HEK293 (cell line): Measurements from ENCODE around the gene UBE3A.

Experiments used
- CTCF ChIA-PET: fragments of 350-600 bp; formaldehyde crosslinking; extraction: SDS; loops from one replicate; lab custom pipeline; 2021; ENCODE audit warnings: antibody characterized with exemption; lab: Yijun Ruan, JAX
- POLR2A ChIA-PET: fragments of 300-600 bp; formaldehyde crosslinking; extraction: SDS; loops from one replicate; lab custom pipeline; 2020; ENCODE audit warnings: antibody characterized with exemption, inconsistent platforms; lab: Yijun Ruan, JAX
- H3K27ac ChIP-seq: fragments of 200-500 bp; sonication (Bioruptor generic); 2 replicates; pipeline ENCODE4 v1.5.1; 2014; ENCODE audit warnings: low read depth, low read length, control low read depth, inconsistent platforms; ENCODE audit errors: extremely low read depth
- H3K36me3 ChIP-seq, 2 experiments: fragments of 200-500 bp in 1 of 2; sonication (Bioruptor generic) in 1 of 2; 1 replicate in 1 of 2; 2 replicates in 1 of 2; pipeline ENCODE4 v1.5.1; 2014 to 2017; ENCODE audit warnings: inconsistent platforms in 2 of 2, low read length in 2 of 2; ENCODE audit not compliant: control insufficient read depth in 2 of 2, insufficient read depth in 1 of 2
- H3K4me1 ChIP-seq: fragments of 200-500 bp; sonication (Bioruptor generic); 2 replicates; pipeline ENCODE4 v1.5.1; 2014; ENCODE audit warnings: mild to moderate bottlenecking, low read length, inconsistent platforms; ENCODE audit not compliant: control insufficient read depth, insufficient read depth
- H3K4me3 ChIP-seq: 2 replicates; pipeline ENCODE4 v1.5.1; 2011; ENCODE audit warnings: low read depth, mild to moderate bottlenecking, control low read depth, low read length, moderate library complexity
- H3K9me3 ChIP-seq: fragments of 200-500 bp; sonication (Bioruptor generic); 2 replicates; pipeline ENCODE4 v1.5.1; 2014; ENCODE audit warnings: low read depth, low read length, inconsistent platforms; ENCODE audit not compliant: control insufficient read depth, insufficient read depth
- GLI4 ChIP-seq: fragments of 450-650 bp; formaldehyde crosslinking; IDR thresholded peaks from 2 replicates; pipeline ENCODE4 v1.5.1; 2016; ENCODE audit warnings: missing biosample characterization, missing genetic modification characterization
- IKZF3 ChIP-seq: fragments of 450-650 bp; IDR thresholded peaks from 2 replicates; pipeline ENCODE4 v1.5.0; 2018; ENCODE audit warnings: missing biosample characterization, mild to moderate bottlenecking, missing genetic modification characterization, moderate library complexity
- KLF7 ChIP-seq: fragments of 450-650 bp; formaldehyde crosslinking; IDR thresholded peaks from 2 replicates; pipeline ENCODE4 v1.5.1; 2016; ENCODE audit warnings: missing biosample characterization, missing genetic modification characterization, borderline replicate concordance
- SCRT2 ChIP-seq: fragments of 450-650 bp; formaldehyde crosslinking; IDR thresholded peaks from 2 replicates; pipeline ENCODE4 v1.5.1; 2016; ENCODE audit warnings: missing biosample characterization, missing genetic modification characterization
- SP7 ChIP-seq: fragments of 450-650 bp; formaldehyde crosslinking; IDR thresholded peaks from 2 replicates; pipeline ENCODE4 v1.5.1; 2016; ENCODE audit warnings: missing biosample characterization, missing genetic modification characterization
- ZBTB20 ChIP-seq: fragments of 450-650 bp; formaldehyde crosslinking; IDR thresholded peaks from 2 replicates; pipeline ENCODE4 v1.5.1; 2016; ENCODE audit warnings: missing biosample characterization, missing genetic modification characterization
- ZNF138 ChIP-seq: fragments of 450-650 bp; formaldehyde crosslinking; IDR thresholded peaks from 2 replicates; pipeline ENCODE4 v1.5.1; 2016; ENCODE audit warnings: missing biosample characterization, missing genetic modification characterization, borderline replicate concordance
- ZNF155 ChIP-seq: fragments of 450-650 bp; formaldehyde crosslinking; IDR thresholded peaks from 2 replicates; pipeline ENCODE4 v1.5.1; 2016; ENCODE audit warnings: missing biosample characterization, missing genetic modification characterization
- ZNF274 ChIP-seq, 2 experiments: fragments of 200-500 bp in 1 of 2; fragments of 450-650 bp in 1 of 2; sonication (Bioruptor generic) in 1 of 2; formaldehyde crosslinking in 1 of 2; IDR thresholded peaks; 2 replicates each; pipeline versions ENCODE4 v1.5.1 to v1.6.1; 2014 to 2016; ENCODE audit warnings: borderline replicate concordance in 1 of 2, inconsistent platforms in 1 of 2, low read length in 1 of 2, missing biosample characterization in 1 of 2, missing genetic modification characterization in 1 of 2
- ZNF292 ChIP-seq: fragments of 450-650 bp; formaldehyde crosslinking; IDR thresholded peaks from 2 replicates; pipeline ENCODE4 v1.5.1; 2016; ENCODE audit warnings: low read depth, missing biosample characterization, missing genetic modification characterization, borderline replicate concordance
- ZNF501 ChIP-seq: fragments of 450-650 bp; formaldehyde crosslinking; IDR thresholded peaks from 2 replicates; pipeline ENCODE4 v1.5.1; 2016; ENCODE audit warnings: missing biosample characterization, missing genetic modification characterization
- ZNF521 ChIP-seq: fragments of 450-650 bp; formaldehyde crosslinking; IDR thresholded peaks from 2 replicates; pipeline ENCODE4 v1.5.1; 2017; ENCODE audit warnings: missing biosample characterization, mild to moderate bottlenecking, missing genetic modification characterization
- ZNF777 ChIP-seq: fragments of 450-650 bp; formaldehyde crosslinking; IDR thresholded peaks from 2 replicates; pipeline ENCODE4 v1.5.1; 2017; ENCODE audit warnings: missing biosample characterization, missing genetic modification characterization, borderline replicate concordance
- ZSCAN30 ChIP-seq: fragments of 450-650 bp; IDR thresholded peaks from 2 replicates; pipeline ENCODE4 v1.5.1; 2018; ENCODE audit warnings: missing biosample characterization, mild to moderate bottlenecking, missing genetic modification characterization, moderate library complexity
- TF ChIP-seq, protein P1 (sequence below): fragments of 450-650 bp; formaldehyde crosslinking; IDR thresholded peaks from 2 replicates; pipeline ENCODE4 v1.5.1; 2016; ENCODE audit warnings: missing biosample characterization, missing genetic modification characterization
- TF ChIP-seq, protein P2 (sequence below): fragments of 450-650 bp; formaldehyde crosslinking; IDR thresholded peaks from 2 replicates; pipeline ENCODE4 v1.5.1; 2016; ENCODE audit warnings: missing biosample characterization, missing genetic modification characterization, borderline replicate concordance
- TF ChIP-seq, protein P3 (sequence below): fragments of 450-650 bp; formaldehyde crosslinking; IDR thresholded peaks from 2 replicates; pipeline ENCODE4 v1.5.1; 2016; ENCODE audit warnings: missing biosample characterization, missing genetic modification characterization
- TF ChIP-seq, protein P4 (sequence below): fragments of 450-650 bp; formaldehyde crosslinking; IDR thresholded peaks from 2 replicates; pipeline ENCODE4 v1.5.1; 2017; ENCODE audit warnings: missing biosample characterization, missing genetic modification characterization
- TF ChIP-seq, protein P5 (sequence below): fragments of 450-650 bp; formaldehyde crosslinking; IDR thresholded peaks from 2 replicates; pipeline ENCODE4 v1.5.1; 2016; ENCODE audit warnings: missing biosample characterization, missing genetic modification characterization
- TF ChIP-seq, protein P6 (sequence below): fragments of 450-650 bp; formaldehyde crosslinking; IDR thresholded peaks from 2 replicates; pipeline ENCODE4 v1.5.1; 2017; ENCODE audit warnings: missing biosample characterization, missing genetic modification characterization

Gene UBE3A

DNA sequence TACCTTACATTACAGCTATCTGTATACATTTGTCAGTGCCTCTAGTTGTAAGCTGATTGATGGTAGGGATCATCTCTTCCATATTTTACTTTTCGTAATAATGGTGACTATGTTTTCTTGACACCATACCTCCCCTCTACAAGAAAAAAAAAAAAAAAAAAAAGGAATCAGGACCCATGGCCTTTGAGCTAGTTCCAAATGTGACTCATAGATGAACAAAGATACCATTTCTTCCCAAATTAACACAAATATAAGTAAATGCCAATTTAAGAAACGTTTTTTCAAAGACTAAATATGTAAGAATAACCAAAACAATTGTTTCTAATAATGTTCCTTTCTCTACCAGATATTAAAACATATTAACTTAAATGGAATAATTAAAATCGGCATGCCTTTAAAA, 23.1 kb downstream of the UBE3A start:
- peaks cover 3% of the 10 kb centered on the region for H3K4me1 ChIP-seq
- H3K9me3 ChIP-seq, result no peaks in the 10 kb centered on the region
- H3K4me3 ChIP-seq, result no peak overlapping the region
- H3K36me3 ChIP-seq, result no peaks in the 10 kb centered on the region
- no peak for TF ChIP-seq ZNF501 (tag by site-specific recombination)
- TF ChIP-seq ZNF155 (tag by site-specific recombination), result no peak
- no peak for TF ChIP-seq ZBTB20 (tag by site-specific recombination)
- no peak for TF ChIP-seq ZSCAN30 (tag by site-specific recombination)
- TF ChIP-seq ZNF777 (tag by site-specific recombination), result no peak
- no peak for TF ChIP-seq ZNF292 (tag by site-specific recombination)
- TF ChIP-seq ZNF521 (tag by site-specific recombination), result no peak
- TF ChIP-seq, protein P1, sequence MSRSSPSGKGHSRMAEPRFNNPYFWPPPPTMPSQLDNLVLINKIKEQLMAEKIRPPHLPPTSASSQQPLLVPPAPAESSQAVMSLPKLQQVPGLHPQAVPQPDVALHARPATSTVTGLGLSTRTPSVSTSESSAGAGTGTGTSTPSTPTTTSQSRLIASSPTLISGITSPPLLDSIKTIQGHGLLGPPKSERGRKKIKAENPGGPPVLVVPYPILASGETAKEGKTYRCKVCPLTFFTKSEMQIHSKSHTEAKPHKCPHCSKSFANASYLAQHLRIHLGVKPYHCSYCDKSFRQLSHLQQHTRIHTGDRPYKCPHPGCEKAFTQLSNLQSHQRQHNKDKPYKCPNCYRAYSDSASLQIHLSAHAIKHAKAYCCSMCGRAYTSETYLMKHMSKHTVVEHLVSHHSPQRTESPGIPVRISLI (tag by site-specific recombination), result no peak
- no peak for TF ChIP-seq KLF7 (tag by site-specific recombination)
- TF ChIP-seq, protein P2, sequence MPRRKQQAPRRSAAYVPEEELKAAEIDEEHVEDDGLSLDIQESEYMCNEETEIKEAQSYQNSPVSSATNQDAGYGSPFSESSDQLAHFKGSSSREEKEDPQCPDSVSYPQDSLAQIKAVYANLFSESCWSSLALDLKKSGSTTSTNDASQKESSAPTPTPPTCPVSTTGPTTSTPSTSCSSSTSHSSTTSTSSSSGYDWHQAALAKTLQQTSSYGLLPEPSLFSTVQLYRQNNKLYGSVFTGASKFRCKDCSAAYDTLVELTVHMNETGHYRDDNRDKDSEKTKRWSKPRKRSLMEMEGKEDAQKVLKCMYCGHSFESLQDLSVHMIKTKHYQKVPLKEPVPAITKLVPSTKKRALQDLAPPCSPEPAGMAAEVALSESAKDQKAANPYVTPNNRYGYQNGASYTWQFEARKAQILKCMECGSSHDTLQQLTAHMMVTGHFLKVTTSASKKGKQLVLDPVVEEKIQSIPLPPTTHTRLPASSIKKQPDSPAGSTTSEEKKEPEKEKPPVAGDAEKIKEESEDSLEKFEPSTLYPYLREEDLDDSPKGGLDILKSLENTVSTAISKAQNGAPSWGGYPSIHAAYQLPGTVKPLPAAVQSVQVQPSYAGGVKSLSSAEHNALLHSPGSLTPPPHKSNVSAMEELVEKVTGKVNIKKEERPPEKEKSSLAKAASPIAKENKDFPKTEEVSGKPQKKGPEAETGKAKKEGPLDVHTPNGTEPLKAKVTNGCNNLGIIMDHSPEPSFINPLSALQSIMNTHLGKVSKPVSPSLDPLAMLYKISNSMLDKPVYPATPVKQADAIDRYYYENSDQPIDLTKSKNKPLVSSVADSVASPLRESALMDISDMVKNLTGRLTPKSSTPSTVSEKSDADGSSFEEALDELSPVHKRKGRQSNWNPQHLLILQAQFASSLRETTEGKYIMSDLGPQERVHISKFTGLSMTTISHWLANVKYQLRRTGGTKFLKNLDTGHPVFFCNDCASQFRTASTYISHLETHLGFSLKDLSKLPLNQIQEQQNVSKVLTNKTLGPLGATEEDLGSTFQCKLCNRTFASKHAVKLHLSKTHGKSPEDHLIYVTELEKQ (tag by site-specific recombination), result no peak
- TF ChIP-seq, protein P3, sequence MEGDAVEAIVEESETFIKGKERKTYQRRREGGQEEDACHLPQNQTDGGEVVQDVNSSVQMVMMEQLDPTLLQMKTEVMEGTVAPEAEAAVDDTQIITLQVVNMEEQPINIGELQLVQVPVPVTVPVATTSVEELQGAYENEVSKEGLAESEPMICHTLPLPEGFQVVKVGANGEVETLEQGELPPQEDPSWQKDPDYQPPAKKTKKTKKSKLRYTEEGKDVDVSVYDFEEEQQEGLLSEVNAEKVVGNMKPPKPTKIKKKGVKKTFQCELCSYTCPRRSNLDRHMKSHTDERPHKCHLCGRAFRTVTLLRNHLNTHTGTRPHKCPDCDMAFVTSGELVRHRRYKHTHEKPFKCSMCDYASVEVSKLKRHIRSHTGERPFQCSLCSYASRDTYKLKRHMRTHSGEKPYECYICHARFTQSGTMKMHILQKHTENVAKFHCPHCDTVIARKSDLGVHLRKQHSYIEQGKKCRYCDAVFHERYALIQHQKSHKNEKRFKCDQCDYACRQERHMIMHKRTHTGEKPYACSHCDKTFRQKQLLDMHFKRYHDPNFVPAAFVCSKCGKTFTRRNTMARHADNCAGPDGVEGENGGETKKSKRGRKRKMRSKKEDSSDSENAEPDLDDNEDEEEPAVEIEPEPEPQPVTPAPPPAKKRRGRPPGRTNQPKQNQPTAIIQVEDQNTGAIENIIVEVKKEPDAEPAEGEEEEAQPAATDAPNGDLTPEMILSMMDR (tag by site-specific recombination), result no peak
- no peak for TF ChIP-seq SP7
- TF ChIP-seq, protein P4, sequence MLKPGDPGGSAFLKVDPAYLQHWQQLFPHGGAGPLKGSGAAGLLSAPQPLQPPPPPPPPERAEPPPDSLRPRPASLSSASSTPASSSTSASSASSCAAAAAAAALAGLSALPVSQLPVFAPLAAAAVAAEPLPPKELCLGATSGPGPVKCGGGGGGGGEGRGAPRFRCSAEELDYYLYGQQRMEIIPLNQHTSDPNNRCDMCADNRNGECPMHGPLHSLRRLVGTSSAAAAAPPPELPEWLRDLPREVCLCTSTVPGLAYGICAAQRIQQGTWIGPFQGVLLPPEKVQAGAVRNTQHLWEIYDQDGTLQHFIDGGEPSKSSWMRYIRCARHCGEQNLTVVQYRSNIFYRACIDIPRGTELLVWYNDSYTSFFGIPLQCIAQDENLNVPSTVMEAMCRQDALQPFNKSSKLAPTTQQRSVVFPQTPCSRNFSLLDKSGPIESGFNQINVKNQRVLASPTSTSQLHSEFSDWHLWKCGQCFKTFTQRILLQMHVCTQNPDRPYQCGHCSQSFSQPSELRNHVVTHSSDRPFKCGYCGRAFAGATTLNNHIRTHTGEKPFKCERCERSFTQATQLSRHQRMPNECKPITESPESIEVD (tag by site-specific recombination), result no peak
- TF ChIP-seq IKZF3 (tag by site-specific recombination), result no peak
- no peak for TF ChIP-seq ZNF138
- no peak for TF ChIP-seq SCRT2 (tag by site-specific recombination)
- no peak for TF ChIP-seq GLI4 (tag by site-specific recombination)
- TF ChIP-seq ZNF274 (IDR thresholded peaks at IDR 0.05; ENCODE audit: low read length), result no peak
- TF ChIP-seq ZNF274 (tag by site-specific recombination; IDR thresholded peaks at IDR 0.05; ENCODE audit: borderline replicate concordance), result no peak
- TF ChIP-seq, protein P5, sequence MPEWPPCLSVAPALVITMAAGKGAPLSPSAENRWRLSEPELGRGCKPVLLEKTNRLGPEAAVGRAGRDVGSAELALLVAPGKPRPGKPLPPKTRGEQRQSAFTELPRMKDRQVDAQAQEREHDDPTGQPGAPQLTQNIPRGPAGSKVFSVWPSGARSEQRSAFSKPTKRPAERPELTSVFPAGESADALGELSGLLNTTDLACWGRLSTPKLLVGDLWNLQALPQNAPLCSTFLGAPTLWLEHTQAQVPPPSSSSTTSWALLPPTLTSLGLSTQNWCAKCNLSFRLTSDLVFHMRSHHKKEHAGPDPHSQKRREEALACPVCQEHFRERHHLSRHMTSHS (tag by site-specific recombination), result no peak
- TF ChIP-seq, protein P6, sequence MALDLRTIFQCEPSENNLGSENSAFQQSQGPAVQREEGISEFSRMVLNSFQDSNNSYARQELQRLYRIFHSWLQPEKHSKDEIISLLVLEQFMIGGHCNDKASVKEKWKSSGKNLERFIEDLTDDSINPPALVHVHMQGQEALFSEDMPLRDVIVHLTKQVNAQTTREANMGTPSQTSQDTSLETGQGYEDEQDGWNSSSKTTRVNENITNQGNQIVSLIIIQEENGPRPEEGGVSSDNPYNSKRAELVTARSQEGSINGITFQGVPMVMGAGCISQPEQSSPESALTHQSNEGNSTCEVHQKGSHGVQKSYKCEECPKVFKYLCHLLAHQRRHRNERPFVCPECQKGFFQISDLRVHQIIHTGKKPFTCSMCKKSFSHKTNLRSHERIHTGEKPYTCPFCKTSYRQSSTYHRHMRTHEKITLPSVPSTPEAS (tag by site-specific recombination), result no peak
- H3K27ac ChIP-seq, result no peak overlapping the region
- ChIA-PET POLR2A (no interaction called here), CTCF (no interaction called here)
